Measurements from ENCODE around the gene KCNE1. TPM values are rescaled to one million over a fixed set of nuclear protein-coding genes. Genes with fewer than 3 reads are reported as not detected.

KCNE1 gene
- total and polyA plus RNA-seq, 2 of the 4 experiments (the other 2 are of a cell fraction): 0.46 to 0.90 TPM

GRCh38 chr21:34561806-34562205 lies 49.8 kb upstream of the KCNE1 start:
- H3K36me3 ChIP-seq (ENCODE audit: control insufficient read depth, insufficient read depth, low read length): no peaks in the 10 kb centered on the region
- H3K18ac ChIP-seq (ENCODE audit: low read depth, low read length): no peak overlapping the region
- H3K4ac ChIP-seq (ENCODE audit: low read depth, low read length): no peak overlapping the region
- POLR2A ChIA-PET (ENCODE audit: unreplicated experiment): no interaction called here
- H2BK120ac ChIP-seq (ENCODE audit: low read depth, low read length): no peak overlapping the region
- in situ Hi-C loops (cut with MboI; ENCODE audit: low sequenced_read_pairs): no loop called here
- no peak for ATAC-seq (ENCODE audit: low read depth)
- H2AK5ac ChIP-seq (ENCODE audit: low read depth, low read length): no peak overlapping the region
- TF ChIP-seq MAFK (IDR thresholded peaks at IDR 0.05; ENCODE audit: low read depth, low read length) (no peak), FOS (IDR thresholded peaks at IDR 0.05; ENCODE audit: low read depth, low read length) (no peak), CTCF (conservative IDR thresholded peaks at IDR 0.05; ENCODE audit: low read depth, low read length) (no peak), RCOR1 (IDR thresholded peaks at IDR 0.05; ENCODE audit: insufficient replicate concordance, low read length) (no peak), MAZ (IDR thresholded peaks at IDR 0.05; ENCODE audit: borderline replicate concordance, low read depth, low read length) (no peak)
- H4K5ac ChIP-seq (ENCODE audit: low read depth, low read length): no peak overlapping the region
- no peak overlapping the region for H3K56ac ChIP-seq (ENCODE audit: extremely low read depth, insufficient read depth, low read length)
- CTCF ChIA-PET: no interaction called here
- H2BK20ac ChIP-seq (ENCODE audit: low read depth, low read length): no peak overlapping the region
- H3K9me3 ChIP-seq (ENCODE audit: control insufficient read depth, insufficient read depth, low read length): no peaks in the 10 kb centered on the region
- no peaks in the 10 kb centered on the region for H4K20me1 ChIP-seq (ENCODE audit: insufficient read depth, low read length)
- peaks cover 4 to 6% of the 10 kb centered on the region in 2 experiments; a peak in 2 of 4 replicates for H3K79me1 ChIP-seq (ENCODE audit: low read depth in 1 of 2, low read length in 2 of 2)
- BruUV-seq (replicated peaks): no TSS peak
- no peak overlapping the region for H4K8ac ChIP-seq (ENCODE audit: low read depth in 2 of 2, low read length in 2 of 2)
- no peak overlapping the region for H2BK5ac ChIP-seq (ENCODE audit: low read depth, low read length, poor library complexity, severe bottlenecking)
- no peak overlapping the region for H3K4me3 ChIP-seq (ENCODE audit: insufficient read depth, low read depth, low read length)
- no peak overlapping the region for H2AFZ ChIP-seq (replicated peaks; ENCODE audit: low read length, poor library complexity)
- no peak overlapping the region for H3K4me2 ChIP-seq (ENCODE audit: low read depth, low read length)
- WGBS, 2 experiments (ENCODE audit: extremely low coverage in 2 of 2, insufficient read length in 1 of 2): 81% methylated on average over 5 of the region's 7 CpGs; no CpG with 5 or more reads in 1 of the 2 experiments
- H3K9ac ChIP-seq (ENCODE audit: low read depth, low read length): no peak overlapping the region
- H4K91ac ChIP-seq (ENCODE audit: insufficient read depth, low read depth, low read length): no peak overlapping the region
- intact Hi-C loops (cut with micrococcal nuclease): no loop called here
- no peaks in the 10 kb centered on the region for H3K27me3 ChIP-seq (ENCODE audit: control insufficient read depth, insufficient read depth, low read length)
- H3K27ac ChIP-seq (ENCODE audit: insufficient read depth, low read length): no peak overlapping the region
- dilution Hi-C loops (cut with HindIII; ENCODE audit: low sequenced_read_pairs, unreplicated experiment): no loop called here
- no peaks in the 10 kb centered on the region; the same call in 1 of the 2 replicates for H3K9me1 ChIP-seq (ENCODE audit: insufficient read depth, low read length)
- DNase-seq: no peak
- no peak overlapping the region for H2AK9ac ChIP-seq (replicated peaks; ENCODE audit: low read depth, low read length, poor library complexity)
- H3K23ac ChIP-seq (ENCODE audit: low read depth, low read length): no peak overlapping the region
- no peak overlapping the region for H3K14ac ChIP-seq (replicated peaks; ENCODE audit: low read depth, low read length)
- no peaks in the 10 kb centered on the region for H3K4me1 ChIP-seq (ENCODE audit: control insufficient read depth, insufficient read depth, low read length)
- H2BK15ac ChIP-seq (ENCODE audit: low read depth, low read length): no peak overlapping the region
